ENCODE measurements around the gene MYOM3. TPM values are rescaled to one million over a fixed set of nuclear protein-coding genes. Genes with fewer than 3 reads are reported as not detected.
A peak's percentile ranks its signal among the peaks of the same experiment; 100 is the strongest.

The MYOM3 gene
- total and polyA plus RNA-seq, 2 of the 13 experiments (the other 11 are each of a cell fraction or from before 2014, with no cell fraction given) = 5.8 to 15.3 TPM

GRCh38 chr1:24103879-24104278 is 8.1 kb downstream of the MYOM3 start:
- POLR2A ChIA-PET = interaction anchor here (1.8 kb wide), 1 partner anchor 9 kb away, joined by 4 read pairs; no protein-coding TSS in a partner anchor
- CTCF ChIA-PET (ENCODE audit: low intra/inter-chr PET ratio, low total read pairs) = no interaction called here
- BruUV-seq (replicated peaks) = no TSS peak
- in situ Hi-C loops (cut with HindIII; ENCODE audit: extremely low pct_ligation_motif_present, low pct_unique_long_range_greater_than_20kb) (no loop called here), intact Hi-C loops (cut with micrococcal nuclease; ENCODE audit: unreplicated experiment) (no loop called here)
- Histone ChIP-seq H3K4me1 (ENCODE audit: insufficient read depth, low read length) (peaks cover 77% of the 10 kb centered on the region), H3K4me3 (replicated peaks in 1 of 3; ENCODE audit: insufficient read depth in 1 of 3, low read depth in 2 of 3, low read length in 3 of 3) (no peak overlapping the region), H3K9ac (ENCODE audit: insufficient read depth, low read depth, low read length) (no peak overlapping the region), H3K27ac (ENCODE audit: extremely low read length, insufficient read depth, low read length) (no peak overlapping the region), H3K79me2 (ENCODE audit: insufficient read depth, low read length) (peaks cover 6% of the 10 kb centered on the region), H4K20me1 (ENCODE audit: insufficient read depth, low read length) (no peaks in the 10 kb centered on the region), H3K27me3 (ENCODE audit: control insufficient read depth in 1 of 2, insufficient read depth in 2 of 2, low read length in 2 of 2) (no peaks in the 10 kb centered on the region; a peak in 1 of 5 replicates), H2AFZ (ENCODE audit: low read length) (no peak overlapping the region), H3K36me3 (replicated peaks in 1 of 2; ENCODE audit: control insufficient read depth in 1 of 2, insufficient read depth in 2 of 2, low read length in 2 of 2) (peaks cover 0 to 2% of the 10 kb centered on the region in 2 experiments; a peak in 2 of 5 replicates), H3K9me3 (ENCODE audit: low read length) (no peaks in the 10 kb centered on the region), H3K4me2 (ENCODE audit: low read depth, low read length) (no peak overlapping the region)
- TF ChIP-seq ZNF768 (CRISPR knock-in tag; IDR thresholded peaks at IDR 0.05) (peak; percentile 78; the same call in 1 of the 2 replicates), ZNF709 (CRISPR knock-in tag; IDR thresholded peaks at IDR 0.05) (no peak), ZMYM3 (CRISPR knock-in tag; IDR thresholded peaks at IDR 0.05) (peak; percentile 36; the same call in 1 of the 2 replicates)
- ATAC-seq (no peak), FAIRE-seq (no peak), DNase-seq (ENCODE audit: low spot score) (no peak)
- WGBS (ENCODE audit: low lambda C conversion rate) = 99% methylated on average over 3 of the region's 3 CpGs

GRCh38 chr1:24103408-24103807 is 8.5 kb downstream of the MYOM3 start:
- TF ChIP-seq ATF7 (IDR thresholded peaks at IDR 0.05) (peak; percentile 22; the same call in 1 of the 2 replicates), ATF7 (CRISPR knock-in tag; IDR thresholded peaks at IDR 0.05) (no peak), PHB2 (IDR thresholded peaks at IDR 0.05; ENCODE audit: partially characterized antibody) (no peak), ZNF720 (CRISPR knock-in tag; IDR thresholded peaks at IDR 0.05) (no peak)
- Histone ChIP-seq H4K20me1 (ENCODE audit: insufficient read depth, low read length) (no peaks in the 10 kb centered on the region), H3K79me2 (ENCODE audit: insufficient read depth, low read length) (peaks cover 6% of the 10 kb centered on the region), H3K36me3 (replicated peaks in 1 of 2; ENCODE audit: control insufficient read depth in 1 of 2, insufficient read depth in 2 of 2, low read length in 2 of 2) (peaks cover 0 to 2% of the 10 kb centered on the region in 2 experiments; a peak in 2 of 5 replicates), H3K9ac (ENCODE audit: insufficient read depth, low read depth, low read length) (no peak overlapping the region), H3K4me1 (ENCODE audit: insufficient read depth, low read length) (peaks cover 72% of the 10 kb centered on the region), H3K4me3 (replicated peaks in 1 of 3; ENCODE audit: insufficient read depth in 1 of 3, low read depth in 2 of 3, low read length in 3 of 3) (no peak overlapping the region), H3K9me3 (ENCODE audit: low read length) (no peaks in the 10 kb centered on the region), H3K27me3 (ENCODE audit: control insufficient read depth in 1 of 2, insufficient read depth in 2 of 2, low read length in 2 of 2) (no peaks in the 10 kb centered on the region), H2AFZ (ENCODE audit: low read length) (no peak overlapping the region), H3K27ac (ENCODE audit: extremely low read length, insufficient read depth, low read length) (no peak overlapping the region), H3K4me2 (ENCODE audit: low read depth, low read length) (no peak overlapping the region)
- ATAC-seq (no peak), FAIRE-seq (no peak), DNase-seq (ENCODE audit: low spot score) (no peak)
- ChIA-PET CTCF (ENCODE audit: low intra/inter-chr PET ratio, low total read pairs) (no interaction called here), POLR2A (no interaction called here)
- intact Hi-C loops (cut with micrococcal nuclease; ENCODE audit: unreplicated experiment) (no loop called here), in situ Hi-C loops (cut with HindIII; ENCODE audit: extremely low pct_ligation_motif_present, low pct_unique_long_range_greater_than_20kb) (no loop called here)
- whole genome bisulfite sequencing (ENCODE audit: low lambda C conversion rate) = 83% methylated on average over 3 of the region's 3 CpGs
- BruUV-seq (replicated peaks) = TSS peak; percentile 19

Measured in HepG2 (cell line).